Suprapubic skin (tissue), 4 donors: ENCODE measurements around the gene CUL5. TPM values are rescaled to one million over a fixed set of nuclear protein-coding genes. Genes with fewer than 3 reads are reported as not detected.
"Not testable (repeated sequence)": the region's sequence is repeated elsewhere in the genome, so short reads cannot be mapped to it uniquely, and the experiment has no call there.

Experiments used
- DNase-seq, 2 donors: peaks; one replicate each; pipeline ENCODE4 v3.0.0-alpha.2; 2019; ENCODE audit warnings: low spot score in 2 of 2
- H3K27ac ChIP-seq: fragments of 200-600 bp; sonication (generic); one replicate; pipeline ENCODE4 v1.5.1; 2019
- H3K27me3 ChIP-seq: fragments of 200-600 bp; sonication (generic); one replicate; pipeline ENCODE4 v1.5.1; 2019
- H3K36me3 ChIP-seq: fragments of 200-600 bp; sonication (generic); one replicate; pipeline ENCODE4 v1.5.1; 2019
- H3K4me1 ChIP-seq: fragments of 200-600 bp; sonication (generic); one replicate; pipeline ENCODE4 v1.5.1; 2019
- H3K4me3 ChIP-seq: fragments of 200-600 bp; sonication (generic); one replicate; pipeline ENCODE4 v1.5.1; 2019; ENCODE audit warnings: mild to moderate bottlenecking
- H3K9me3 ChIP-seq: fragments of 200-600 bp; sonication (generic); one replicate; pipeline ENCODE4 v1.5.1; 2019
- EP300 ChIP-seq: sonication (generic); formaldehyde crosslinking; IDR thresholded peaks from one replicate; pipeline ENCODE4 v1.6.1; 2017; ENCODE audit warnings: antibody characterized with exemption
- POLR2A ChIP-seq, 2 donors: fragments of 450-650 bp; IDR thresholded peaks; one replicate each; pipeline ENCODE4 v1.6.1; 2017; ENCODE audit warnings: antibody characterized with exemption in 2 of 2, mild to moderate bottlenecking in 2 of 2, moderate library complexity in 2 of 2
- POLR2AphosphoS5 ChIP-seq, 3 donors: sonication (generic); formaldehyde crosslinking; IDR thresholded peaks; one replicate each; pipeline ENCODE4 v1.6.1; 2017; ENCODE audit warnings: antibody characterized with exemption in 3 of 3
- WGBS: methylation state at CpG from one replicate; pipeline ENCODE4 v1.1.5; 2018; 5-methylcytosine and 5-hydroxymethylcytosine counted together
- total RNA-seq, 4 donors: library from RNA; depleted of rRNA; stranded (reverse); fragments of >200 nt; gene quantifications; one replicate each; pipeline ENCODE4 v1.1.0, GENCODE V29; 2016
- TF ChIP-seq, protein P1 (sequence below), 2 donors: fragments of 200-600 bp in 1 of 2; fragments of 450-650 bp in 1 of 2; sonication (generic) in 1 of 2; IDR thresholded peaks; one replicate each; pipeline ENCODE4 v1.5.1; 2016 to 2019; ENCODE audit warnings: antibody characterized with exemption in 2 of 2, mild to moderate bottlenecking in 1 of 2, moderate library complexity in 1 of 2

CUL5 gene
- total RNA-seq, 4 donors from 2014 or later: 24.8 to 59.1 (median 38.4) TPM

- DNase-seq: peak; percentile 85 to 86
- Histone ChIP-seq H3K4me1 (peaks cover 12% of the 10 kb centered on the region), H3K36me3 (peaks cover under 1% of the 10 kb centered on the region), H3K9me3 (no peaks in the 10 kb centered on the region), H3K27me3 (no peaks in the 10 kb centered on the region), H3K27ac (peak overlapping the region; percentile 67), H3K4me3 (no peak overlapping the region)
- WGBS: 28% methylated on average over 5 of the region's 5 CpGs
- TF ChIP-seq, protein P1, sequence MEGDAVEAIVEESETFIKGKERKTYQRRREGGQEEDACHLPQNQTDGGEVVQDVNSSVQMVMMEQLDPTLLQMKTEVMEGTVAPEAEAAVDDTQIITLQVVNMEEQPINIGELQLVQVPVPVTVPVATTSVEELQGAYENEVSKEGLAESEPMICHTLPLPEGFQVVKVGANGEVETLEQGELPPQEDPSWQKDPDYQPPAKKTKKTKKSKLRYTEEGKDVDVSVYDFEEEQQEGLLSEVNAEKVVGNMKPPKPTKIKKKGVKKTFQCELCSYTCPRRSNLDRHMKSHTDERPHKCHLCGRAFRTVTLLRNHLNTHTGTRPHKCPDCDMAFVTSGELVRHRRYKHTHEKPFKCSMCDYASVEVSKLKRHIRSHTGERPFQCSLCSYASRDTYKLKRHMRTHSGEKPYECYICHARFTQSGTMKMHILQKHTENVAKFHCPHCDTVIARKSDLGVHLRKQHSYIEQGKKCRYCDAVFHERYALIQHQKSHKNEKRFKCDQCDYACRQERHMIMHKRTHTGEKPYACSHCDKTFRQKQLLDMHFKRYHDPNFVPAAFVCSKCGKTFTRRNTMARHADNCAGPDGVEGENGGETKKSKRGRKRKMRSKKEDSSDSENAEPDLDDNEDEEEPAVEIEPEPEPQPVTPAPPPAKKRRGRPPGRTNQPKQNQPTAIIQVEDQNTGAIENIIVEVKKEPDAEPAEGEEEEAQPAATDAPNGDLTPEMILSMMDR (IDR thresholded peaks at IDR 0.05): no peak
- TF ChIP-seq POLR2AphosphoS5 (IDR thresholded peaks at IDR 0.05): peak in 1 of 3 donors; percentile 60
Observed at GRCh38 chr11:108115500-108116140, 106.9 kb downstream of the CUL5 start.

- DNase-seq: no peak
- TF ChIP-seq POLR2AphosphoS5 (IDR thresholded peaks at IDR 0.05): no peak
- TF ChIP-seq, protein P1 (IDR thresholded peaks at IDR 0.05): peak; percentile 4 to 43
- no peak for TF ChIP-seq EP300
- TF ChIP-seq POLR2A (IDR thresholded peaks at IDR 0.05): no peak
Observed at GRCh38 chr11:108117746-108118371, 109.2 kb downstream of the CUL5 start.

GRCh38 chr11:108120936-108121273 is 112.2 kb downstream of the CUL5 start:
- not testable (repeated sequence) for H3K36me3 ChIP-seq, H3K9me3 ChIP-seq, DNase-seq, H3K27me3 ChIP-seq
- Histone ChIP-seq H3K4me1 (peaks cover 32% of the 10 kb centered on the region), H3K27ac (peak overlapping the region; percentile 97), H3K4me3 (peak overlapping the region; percentile 74)
- 64% methylated on average over 7 of the region's 7 CpGs for WGBS

More at GRCh38 chr11:108117746-108118371, 109.2 kb downstream of the CUL5 start:
- H3K4me3 ChIP-seq: no peak overlapping the region
- H3K27ac ChIP-seq: no peak overlapping the region
- no peaks in the 10 kb centered on the region for H3K27me3 ChIP-seq
- H3K9me3 ChIP-seq: no peaks in the 10 kb centered on the region
- H3K36me3 ChIP-seq: no peaks in the 10 kb centered on the region
- H3K4me1 ChIP-seq: peaks cover 24% of the 10 kb centered on the region

DNA sequence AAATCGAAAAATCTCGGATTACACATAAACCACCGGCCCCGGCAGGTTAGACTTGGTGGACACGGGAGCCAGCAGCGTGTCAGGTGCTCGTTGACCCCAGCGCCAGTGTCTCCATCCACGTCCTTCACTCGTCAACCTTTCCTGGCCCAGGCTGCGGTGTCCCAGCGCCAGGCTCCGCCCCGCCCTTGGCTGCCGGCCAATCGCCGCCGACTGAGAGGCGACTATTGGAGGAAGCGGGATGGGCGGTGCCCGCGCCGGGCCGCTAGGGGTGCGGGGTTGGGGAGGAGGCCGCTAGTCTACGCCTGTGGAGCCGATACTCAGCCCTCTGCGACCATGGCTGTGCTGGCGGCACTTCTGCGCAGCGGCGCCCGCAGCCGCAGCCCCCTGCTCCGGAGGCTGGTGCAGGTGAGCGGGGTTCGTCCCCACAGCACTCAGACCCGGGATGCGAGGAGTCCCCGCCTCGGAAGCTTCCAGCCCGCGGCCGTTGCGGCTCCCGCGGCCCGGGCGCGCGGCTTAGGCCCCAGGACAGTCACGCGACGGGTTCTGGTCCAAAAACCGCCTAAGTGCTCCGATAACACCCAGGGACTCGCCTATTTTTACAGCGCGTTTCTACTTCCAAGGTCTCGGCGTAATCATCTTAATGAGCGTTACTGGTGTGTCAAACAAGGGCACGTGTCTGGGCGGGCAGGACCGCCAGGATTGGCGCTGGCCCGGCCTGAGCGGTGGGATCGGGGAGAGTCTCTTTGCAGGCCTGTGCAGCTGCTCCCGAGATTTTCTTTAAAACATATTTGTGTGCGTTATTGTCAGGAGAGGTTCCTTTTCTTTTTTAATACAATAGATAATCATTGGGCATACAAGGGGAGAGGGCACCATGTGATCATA is 112.8 kb downstream of the CUL5 start, which contains the start of gene ACAT1:
Gene ACAT1 (plus strand): TSS at position 294 of the 882 bp plus-strand sequence. CDS start 40 bp downstream, at position 334.
- H3K9me3 ChIP-seq: no peaks in the 10 kb centered on the region
- no peaks in the 10 kb centered on the region for H3K27me3 ChIP-seq
- peak; percentile 98 for DNase-seq
- peaks cover 29% of the 10 kb centered on the region for H3K4me1 ChIP-seq
- under 1% methylated on average over 37 of the region's 73 CpGs for WGBS
- H3K4me3 ChIP-seq: peak within 1 kb of the TSS; percentile 74
- peak; percentile 52 to 87 (median 66) for TF ChIP-seq POLR2AphosphoS5 (IDR thresholded peaks at IDR 0.05)
- no peak for TF ChIP-seq EP300
- TF ChIP-seq, protein P1 (IDR thresholded peaks at IDR 0.05): peak; percentile 22 to 33
- peak; percentile 87 to 94 for TF ChIP-seq POLR2A (IDR thresholded peaks at IDR 0.05)
- H3K27ac ChIP-seq: peak within 1 kb of the TSS; percentile 97
- no peaks in the 10 kb centered on the region for H3K36me3 ChIP-seq

DNA sequence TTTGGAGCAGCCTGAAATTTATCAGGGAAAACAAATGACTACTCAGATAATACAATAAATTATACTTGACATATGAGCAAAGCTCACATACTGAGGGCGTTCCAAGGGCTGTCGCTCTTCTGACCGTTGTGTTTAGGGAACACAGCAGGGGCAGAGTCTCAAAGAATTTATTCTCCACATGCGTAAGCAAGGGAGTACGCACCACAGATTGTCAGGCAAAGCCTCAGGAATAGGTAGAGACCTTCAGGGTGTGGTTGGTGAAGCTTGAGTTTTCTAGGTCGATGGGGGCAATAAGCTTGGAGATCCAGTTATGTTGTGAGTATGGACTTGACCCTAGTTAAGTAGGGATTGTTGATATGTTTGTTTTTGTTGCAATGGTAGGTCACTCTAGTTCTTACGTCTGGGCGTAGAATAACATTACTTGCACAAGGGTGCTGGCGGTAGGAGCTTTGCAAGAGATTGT is 113.5 kb downstream of the CUL5 start:
- peak in 1 of 2 donors; percentile 28 for DNase-seq
- WGBS: 25% methylated on average over 9 of the region's 9 CpGs
- TF ChIP-seq POLR2AphosphoS5 (IDR thresholded peaks at IDR 0.05) (no peak), POLR2A (IDR thresholded peaks at IDR 0.05) (no peak)

More for the DNA sequence above, 113.5 kb downstream of the CUL5 start:
- Histone ChIP-seq H3K4me1 (peaks cover 29% of the 10 kb centered on the region), H3K27me3 (no peaks in the 10 kb centered on the region), H3K36me3 (no peaks in the 10 kb centered on the region), H3K27ac (peak overlapping the region; percentile 97), H3K9me3 (no peaks in the 10 kb centered on the region), H3K4me3 (peak overlapping the region; percentile 74)
